ENCODE results near the gene SPTLC2. TPM values are rescaled to one million over a fixed set of nuclear protein-coding genes. Genes with fewer than 3 reads are reported as not detected.

The SPTLC2 gene
- total RNA-seq, 1 experiment from 2014 or later: 32.6 TPM

DNA sequence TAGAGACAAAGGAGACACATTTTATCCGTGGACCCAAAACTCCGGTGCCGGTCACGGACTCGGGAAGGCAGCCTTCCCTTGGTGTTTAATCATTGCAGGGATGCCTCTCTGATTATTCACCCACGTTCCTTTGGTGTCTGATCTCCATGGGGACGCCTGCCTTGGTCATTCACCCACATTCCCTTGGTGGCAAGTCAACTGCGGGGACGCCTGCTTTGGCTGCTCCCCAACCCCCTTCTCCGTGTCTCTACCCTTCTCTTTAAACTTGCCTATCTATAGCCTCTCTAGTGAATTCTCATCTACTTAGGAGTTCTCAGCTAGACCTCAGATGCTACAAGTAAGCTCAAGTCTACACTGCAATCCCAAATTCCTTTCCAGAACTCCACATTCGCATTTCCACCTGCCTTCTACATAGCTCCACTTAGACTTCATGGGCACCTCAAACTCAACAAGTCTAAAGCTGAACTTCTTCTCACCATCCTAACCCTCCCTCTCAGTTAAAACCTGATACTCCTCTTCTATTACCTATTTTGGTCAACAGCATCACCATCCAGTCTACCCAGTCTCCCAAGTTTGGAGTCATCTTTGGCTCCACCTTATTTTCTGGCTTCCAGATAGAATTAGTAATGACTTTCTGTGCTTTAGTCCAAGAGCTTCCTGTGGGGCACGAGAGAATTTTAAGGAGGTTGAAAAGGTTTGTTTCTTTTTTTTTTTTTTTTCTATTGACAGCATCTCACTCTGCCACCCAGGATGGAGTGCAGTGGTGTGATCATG lies 14.4 kb downstream of the SPTLC2 start:
- H3K4me1 Mint-ChIP-seq: peaks cover 13 to 16% of the 10 kb centered on the region in 2 experiments
- no peak overlapping the region for H4K91ac ChIP-seq (ENCODE audit: insufficient read length, low read depth, low read length)
- no peaks in the 10 kb centered on the region for H3K23me2 ChIP-seq (ENCODE audit: insufficient read length, low read depth, low read length, poor library complexity, severe bottlenecking)
- no peak overlapping the region for H2AK5ac ChIP-seq (ENCODE audit: insufficient read length, low read length)
- WGBS (ENCODE audit: extremely low coverage, insufficient read length, low lambda C conversion rate): no CpG with 5 or more reads among the region's 12 CpGs
- no peak overlapping the region for H4K5ac ChIP-seq (ENCODE audit: insufficient read length, low read depth, low read length)
- H3K23ac ChIP-seq (ENCODE audit: insufficient read length, low read depth, low read length): no peak overlapping the region
- H3K4me3 Mint-ChIP-seq: no peak overlapping the region
- peaks cover 13% of the 10 kb centered on the region for H3K79me1 ChIP-seq (ENCODE audit: insufficient read depth, low read depth, low read length, poor library complexity, severe bottlenecking)
- no peaks in the 10 kb centered on the region; the same call in 1 of the 2 replicates for H3K79me2 ChIP-seq (ENCODE audit: insufficient read depth, low read length)
- H3K4ac ChIP-seq (ENCODE audit: low read depth, low read length): no peak overlapping the region
- H3T11ph ChIP-seq (ENCODE audit: low read length): no peak overlapping the region
- no peak overlapping the region for H2BK120ac ChIP-seq (ENCODE audit: low read depth, low read length, poor library complexity, severe bottlenecking)
- no peak overlapping the region for H3K9ac ChIP-seq (ENCODE audit: extremely low read depth, insufficient read length, low read length)
- no peak for DNase-seq
- no peak overlapping the region for H2BK12ac ChIP-seq (ENCODE audit: insufficient read length, low read depth, low read length)
- TF ChIP-seq, protein P1, sequence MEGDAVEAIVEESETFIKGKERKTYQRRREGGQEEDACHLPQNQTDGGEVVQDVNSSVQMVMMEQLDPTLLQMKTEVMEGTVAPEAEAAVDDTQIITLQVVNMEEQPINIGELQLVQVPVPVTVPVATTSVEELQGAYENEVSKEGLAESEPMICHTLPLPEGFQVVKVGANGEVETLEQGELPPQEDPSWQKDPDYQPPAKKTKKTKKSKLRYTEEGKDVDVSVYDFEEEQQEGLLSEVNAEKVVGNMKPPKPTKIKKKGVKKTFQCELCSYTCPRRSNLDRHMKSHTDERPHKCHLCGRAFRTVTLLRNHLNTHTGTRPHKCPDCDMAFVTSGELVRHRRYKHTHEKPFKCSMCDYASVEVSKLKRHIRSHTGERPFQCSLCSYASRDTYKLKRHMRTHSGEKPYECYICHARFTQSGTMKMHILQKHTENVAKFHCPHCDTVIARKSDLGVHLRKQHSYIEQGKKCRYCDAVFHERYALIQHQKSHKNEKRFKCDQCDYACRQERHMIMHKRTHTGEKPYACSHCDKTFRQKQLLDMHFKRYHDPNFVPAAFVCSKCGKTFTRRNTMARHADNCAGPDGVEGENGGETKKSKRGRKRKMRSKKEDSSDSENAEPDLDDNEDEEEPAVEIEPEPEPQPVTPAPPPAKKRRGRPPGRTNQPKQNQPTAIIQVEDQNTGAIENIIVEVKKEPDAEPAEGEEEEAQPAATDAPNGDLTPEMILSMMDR (conservative IDR thresholded peaks at IDR 0.05): no peak
- H2BK5ac ChIP-seq (ENCODE audit: insufficient read length, low read length): no peak overlapping the region
- no peaks in the 10 kb centered on the region for H3K27me3 Mint-ChIP-seq (ENCODE audit: low read depth)
- H3K27me3 ChIP-seq (ENCODE audit: insufficient read depth, low read length): no peaks in the 10 kb centered on the region
- no peak overlapping the region for H3K56ac ChIP-seq (ENCODE audit: insufficient read length, low read depth, low read length)
- no peak overlapping the region for H2BK15ac ChIP-seq (ENCODE audit: low read depth, low read length)
- H2AFZ ChIP-seq (ENCODE audit: low read length): no peak overlapping the region
- H3K4me1 ChIP-seq (ENCODE audit: insufficient read depth, low read length): no peaks in the 10 kb centered on the region
- no peak overlapping the region for H4K8ac ChIP-seq (replicated peaks; ENCODE audit: insufficient read length, low read depth, low read length)
- H3K14ac ChIP-seq (ENCODE audit: insufficient read depth, low read length): no peak overlapping the region
- H4K20me1 ChIP-seq (ENCODE audit: control insufficient read depth, insufficient read depth, insufficient read length): no peaks in the 10 kb centered on the region
- H3K36me3 Mint-ChIP-seq (ENCODE audit: insufficient read depth in 1 of 3, low read depth in 3 of 3): peaks cover 25 to 36% (median 35%) of the 10 kb centered on the region in 3 experiments
- no peak overlapping the region for H3K27ac ChIP-seq (ENCODE audit: insufficient read length, low read depth, low read length)
- H3K9me3 Mint-ChIP-seq: peaks cover 21 to 31% of the 10 kb centered on the region in 2 experiments
- no peak overlapping the region for H3K27ac Mint-ChIP-seq
- H3K9me3 ChIP-seq (ENCODE audit: control insufficient read depth, low read depth, low read length): peaks cover 12% of the 10 kb centered on the region
- H2BK20ac ChIP-seq (ENCODE audit: low read depth, low read length, poor library complexity, severe bottlenecking): no peak overlapping the region
- H3K4me2 ChIP-seq (ENCODE audit: insufficient read depth, insufficient read length, low read length): no peak overlapping the region
- H3K18ac ChIP-seq (ENCODE audit: insufficient read length, low read depth, low read length): no peak overlapping the region
